Endothelial cell (in vitro differentiated cells): Measurements from ENCODE around the gene BRINP1. TPM values are rescaled to one million over a fixed set of nuclear protein-coding genes. Genes with fewer than 3 reads are reported as not detected.

Experiments used
- DNase-seq: peaks from one replicate; pipeline ENCODE4 v3.0.0; 2021; ENCODE audit warnings: low spot score
- H3K27ac Mint-ChIP-seq: one replicate; pipeline ENCODE4 v1.8.0; 2021; ENCODE audit warnings: mixed read lengths, inconsistent platforms; ENCODE audit not compliant: unreplicated experiment
- H3K27me3 Mint-ChIP-seq: one replicate; pipeline ENCODE4 v1.8.0; 2021; ENCODE audit warnings: mild to moderate bottlenecking, moderate library complexity, mixed read lengths, inconsistent platforms; ENCODE audit not compliant: unreplicated experiment
- H3K36me3 Mint-ChIP-seq: one replicate; pipeline ENCODE4 v1.8.0; 2021; ENCODE audit warnings: mild to moderate bottlenecking, low read depth, mixed read lengths, inconsistent platforms; ENCODE audit not compliant: unreplicated experiment
- H3K4me1 Mint-ChIP-seq: one replicate; pipeline ENCODE4 v1.8.0; 2021; ENCODE audit warnings: mild to moderate bottlenecking, mixed read lengths, inconsistent platforms; ENCODE audit not compliant: unreplicated experiment
- H3K4me3 Mint-ChIP-seq: one replicate; pipeline ENCODE4 v1.8.0; 2021; ENCODE audit warnings: mild to moderate bottlenecking, mixed read lengths, inconsistent platforms; ENCODE audit not compliant: unreplicated experiment
- H3K9me3 Mint-ChIP-seq: one replicate; pipeline ENCODE4 v1.8.0; 2021; ENCODE audit warnings: mixed read lengths, inconsistent platforms; ENCODE audit not compliant: unreplicated experiment
- CTCF ChIP-seq: fragments of 200-600 bp; sonication (generic); IDR thresholded peaks from one replicate; pipeline ENCODE4 v1.5.0; 2021; ENCODE audit warnings: antibody characterized with exemption; ENCODE audit not compliant: unreplicated experiment
- total RNA-seq: library from RNA; stranded (reverse); fragmentation: NEBNext Ultra II Directional; extraction: Animal tissue kit (Norgen Biotek cat#: 25700); gene quantifications from one replicate; pipeline ENCODE4 v1.2.1, GENCODE V29; 2021; ENCODE audit not compliant: unreplicated experiment

BRINP1 gene
- total RNA-seq, 1 donor from 2014 or later: 1.9 TPM

DNA sequence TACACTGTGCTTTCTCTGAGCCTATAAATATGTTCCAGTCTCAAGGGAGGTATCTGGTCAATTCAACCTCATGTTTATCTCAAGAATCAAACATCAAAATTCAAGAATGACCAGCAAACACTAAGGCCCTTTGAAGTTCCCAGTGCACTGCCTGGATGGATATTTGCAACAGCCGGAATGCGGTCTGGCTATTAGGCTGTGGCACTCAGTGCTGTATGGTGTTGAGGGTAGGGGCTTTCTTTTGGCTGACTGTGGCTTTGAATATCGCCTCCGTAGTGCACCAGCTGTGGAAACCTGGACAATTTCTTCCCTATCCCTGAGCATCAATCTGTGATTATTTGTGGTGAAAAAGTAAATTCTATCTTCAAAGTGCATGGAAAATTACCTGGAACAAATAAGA lies 220.4 kb downstream of the BRINP1 start:
- no peaks in the 10 kb centered on the region for H3K36me3 Mint-ChIP-seq
- no peaks in the 10 kb centered on the region for H3K4me1 Mint-ChIP-seq
- H3K4me3 Mint-ChIP-seq: no peak overlapping the region
- DNase-seq: no peak
- TF ChIP-seq CTCF: no peak
- no peaks in the 10 kb centered on the region for H3K27me3 Mint-ChIP-seq
- H3K9me3 Mint-ChIP-seq: no peaks in the 10 kb centered on the region
- H3K27ac Mint-ChIP-seq: no peak overlapping the region

DNA sequence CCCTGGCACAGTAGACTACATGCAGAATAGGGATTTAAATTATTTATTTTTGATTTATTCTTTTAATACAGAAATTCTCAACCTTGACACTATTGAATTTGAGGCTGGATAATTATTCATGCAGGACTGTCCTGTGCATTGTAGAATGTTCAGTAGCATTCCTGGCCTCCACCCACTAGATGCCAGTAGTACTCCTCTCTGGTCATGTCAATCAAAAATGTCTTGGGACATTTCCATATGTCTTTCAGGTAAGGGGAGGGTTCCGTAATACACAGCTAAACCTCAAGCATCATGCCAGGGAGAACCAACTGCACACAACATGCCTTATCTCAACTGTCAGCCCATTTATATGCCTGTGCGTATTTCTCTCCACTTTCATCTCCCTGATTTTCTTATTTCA lies 231.8 kb downstream of the BRINP1 start:
- no peak for DNase-seq
- Mint-ChIP-seq H3K9me3 (no peaks in the 10 kb centered on the region), H3K4me3 (no peak overlapping the region), H3K4me1 (no peaks in the 10 kb centered on the region), H3K27ac (no peak overlapping the region), H3K27me3 (no peaks in the 10 kb centered on the region), H3K36me3 (no peaks in the 10 kb centered on the region)
- no peak for TF ChIP-seq CTCF

DNA sequence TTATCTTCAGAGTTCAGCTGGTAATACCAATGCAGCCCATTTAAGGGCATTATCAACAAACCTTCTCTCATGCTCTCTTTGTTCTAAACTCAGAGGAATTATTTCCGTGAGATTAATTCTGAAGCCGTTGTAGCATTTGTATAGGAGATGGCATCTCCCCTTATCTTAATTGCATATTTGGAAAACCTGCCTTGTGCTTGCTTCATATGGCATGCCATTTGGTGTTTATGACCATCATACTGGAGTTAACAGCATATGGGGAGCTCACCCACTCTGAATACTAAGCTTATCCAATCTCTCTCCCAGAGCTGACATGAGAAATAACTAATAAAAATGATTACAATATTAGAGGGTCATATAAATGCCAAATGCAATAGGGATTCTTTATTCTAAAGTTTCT lies 243.2 kb downstream of the BRINP1 start:
- Mint-ChIP-seq H3K4me3 (no peak overlapping the region), H3K4me1 (peaks cover 2% of the 10 kb centered on the region), H3K27me3 (peaks cover 2% of the 10 kb centered on the region), H3K36me3 (no peaks in the 10 kb centered on the region), H3K9me3 (no peaks in the 10 kb centered on the region), H3K27ac (no peak overlapping the region)
- no peak for DNase-seq
- TF ChIP-seq CTCF: no peak

- Mint-ChIP-seq H3K4me3 (no peak overlapping the region), H3K9me3 (no peaks in the 10 kb centered on the region), H3K4me1 (no peaks in the 10 kb centered on the region), H3K27me3 (peaks cover 4% of the 10 kb centered on the region), H3K27ac (no peak overlapping the region), H3K36me3 (no peaks in the 10 kb centered on the region)
- DNase-seq: no peak
- no peak for TF ChIP-seq CTCF
Measured at GRCh38 chr9:119121899-119122298, 247.3 kb downstream of the BRINP1 start.

DNA sequence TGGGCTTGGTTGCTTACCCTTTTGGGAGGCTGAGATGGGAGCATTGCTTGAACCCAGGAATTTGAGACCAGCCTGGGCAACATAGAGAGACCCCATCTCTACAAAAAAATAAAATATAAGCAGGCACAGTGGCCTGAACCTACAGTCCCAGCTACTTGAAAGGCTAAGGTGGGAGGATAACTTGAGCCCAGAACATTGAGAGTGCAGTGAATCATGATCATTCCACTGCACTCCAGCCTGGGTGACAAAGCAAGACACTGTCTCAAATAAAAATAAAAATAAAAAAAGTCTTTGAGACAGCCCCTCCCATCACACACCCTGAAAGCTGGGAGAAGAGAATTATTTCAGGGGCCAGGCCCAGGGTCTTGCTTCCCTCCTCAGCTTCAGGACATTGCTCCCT lies 251.8 kb downstream of the BRINP1 start:
- no peak overlapping the region for H3K4me3 Mint-ChIP-seq
- no peaks in the 10 kb centered on the region for H3K9me3 Mint-ChIP-seq
- no peaks in the 10 kb centered on the region for H3K4me1 Mint-ChIP-seq
- TF ChIP-seq CTCF: no peak
- no peaks in the 10 kb centered on the region for H3K36me3 Mint-ChIP-seq
- no peak for DNase-seq
- no peak overlapping the region for H3K27ac Mint-ChIP-seq
- H3K27me3 Mint-ChIP-seq: peaks cover 2% of the 10 kb centered on the region
